Tibial nerve (tissue), 3 donors: Measurements from ENCODE around the gene SLC6A13.

Experiments
- EP300 ChIP-seq, 2 donors: sonication (generic); formaldehyde crosslinking; IDR thresholded peaks; one replicate each; pipeline ENCODE4 v1.6.1; 2017; ENCODE audit warnings: antibody characterized with exemption in 2 of 2, mild to moderate bottlenecking in 1 of 2
- POLR2A ChIP-seq, 2 donors: fragments of 450-650 bp; IDR thresholded peaks; one replicate each; pipeline ENCODE4 v1.6.1; 2017; ENCODE audit warnings: antibody characterized with exemption in 2 of 2, mild to moderate bottlenecking in 2 of 2, moderate library complexity in 2 of 2

DNA sequence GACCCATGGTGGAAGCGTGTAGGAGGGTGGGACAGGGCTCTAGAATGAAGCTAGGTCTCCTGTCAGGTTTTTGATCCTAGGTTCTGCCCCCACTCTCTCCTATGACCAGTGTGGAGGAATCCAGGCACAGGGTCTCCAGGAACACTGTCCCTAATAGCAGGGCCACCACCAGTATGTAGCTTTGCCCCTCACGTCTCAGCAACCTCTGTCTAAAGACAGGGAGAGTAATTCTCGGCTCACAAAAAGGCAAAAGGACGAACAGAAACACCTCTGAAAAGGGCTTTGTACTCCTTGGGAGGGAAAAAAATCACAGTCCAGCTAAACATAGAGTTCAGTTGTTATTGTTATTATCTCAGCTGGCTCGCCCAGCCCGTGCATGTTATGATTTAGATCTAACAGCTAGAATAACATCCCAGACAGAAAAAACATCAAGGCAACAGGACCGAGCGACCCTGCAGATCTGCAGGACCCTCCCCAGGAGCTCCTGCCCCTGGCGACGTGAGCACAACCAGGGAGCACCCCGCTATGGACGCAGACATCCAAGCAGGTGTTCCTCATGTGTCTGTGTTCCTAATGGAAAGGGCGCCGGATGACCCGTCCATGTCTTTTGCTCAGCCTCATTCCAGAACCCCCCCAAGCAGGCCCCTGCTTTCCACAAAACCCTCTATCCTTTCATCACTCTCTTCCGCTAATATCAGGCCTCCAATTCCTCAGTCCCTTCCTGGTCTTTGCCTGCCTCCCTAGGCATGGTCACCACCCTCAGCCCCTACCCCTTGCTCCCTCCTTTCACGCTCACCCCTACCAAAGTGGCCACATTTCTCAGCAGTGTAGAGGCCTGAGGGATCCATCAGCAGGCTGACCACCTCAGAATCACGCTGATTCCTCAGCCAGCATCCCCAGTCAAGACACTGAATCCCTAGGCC lies 34.5 kb downstream of the SLC6A13 start:
- TF ChIP-seq POLR2A (IDR thresholded peaks at IDR 0.05), result no peak
- TF ChIP-seq EP300 (IDR thresholded peaks at IDR 0.05), result no peak
